GM18858 (cell line): ENCODE results near the gene ITGB6.

Experiments used
- ATAC-seq: cut with Tn5 transposase; IDR thresholded peaks from one replicate; pipeline ENCODE4 v1.9.1; 2021; ENCODE audit not compliant: unreplicated experiment

The ITGB6 gene

GRCh38 chr2:160221391-160222276 lies 21.6 kb upstream of the ITGB6 start:
- ATAC-seq, result no peak

GRCh38 chr2:160220545-160221009 lies 20.5 kb upstream of the ITGB6 start:
- no peak for ATAC-seq

GRCh38 chr2:160220026-160220425 lies 20.0 kb upstream of the ITGB6 start:
- no peak for ATAC-seq

GRCh38 chr2:160214461-160215445 lies 14.7 kb upstream of the ITGB6 start:
- no peak for ATAC-seq

GRCh38 chr2:160213511-160213910 lies 13.4 kb upstream of the ITGB6 start:
- no peak for ATAC-seq

- peak; percentile 90 for ATAC-seq
These were observed 10.6 kb upstream of the ITGB6 start for GRCh38 chr2:160210599-160211138.

- ATAC-seq, result no peak
These were observed 9.4 kb upstream of the ITGB6 start for GRCh38 chr2:160209516-160209856.

GRCh38 chr2:160208655-160209515 lies 8.8 kb upstream of the ITGB6 start:
- ATAC-seq, result no peak

GRCh38 chr2:160207804-160208654 lies 8.0 kb upstream of the ITGB6 start:
- peak; percentile 31 for ATAC-seq

GRCh38 chr2:160207271-160207670 lies 7.2 kb upstream of the ITGB6 start:
- ATAC-seq, result no peak

GRCh38 chr2:160206436-160206835 lies 6.4 kb upstream of the ITGB6 start:
- ATAC-seq, result no peak

- ATAC-seq, result no peak
These were observed 5.4 kb upstream of the ITGB6 start for GRCh38 chr2:160205505-160205904.

GRCh38 chr2:160203422-160203821 lies 3.4 kb upstream of the ITGB6 start:
- ATAC-seq, result no peak

GRCh38 chr2:160203007-160203406 lies 2.9 kb upstream of the ITGB6 start:
- no peak for ATAC-seq

- ATAC-seq, result no peak
These were observed 1.9 kb upstream of the ITGB6 start for GRCh38 chr2:160201849-160202539.

- no peak for ATAC-seq
These were observed 849 bp upstream of the ITGB6 start for GRCh38 chr2:160200921-160201320.

GRCh38 chr2:160199053-160199452 lies 1.0 kb downstream of the ITGB6 start:
- no peak for ATAC-seq

GRCh38 chr2:160197587-160197986 lies 2.5 kb downstream of the ITGB6 start:
- ATAC-seq, result no peak

- ATAC-seq, result no peak
These were observed 5.1 kb downstream of the ITGB6 start for GRCh38 chr2:160194946-160195345.
